ENCODE results near the gene ATP8A2. TPM values are rescaled to one million over a fixed set of nuclear protein-coding genes. Genes with fewer than 3 reads are reported as not detected.

ATP8A2 gene
- total RNA-seq, 4 donors from 2014 or later: 0.20 to 1.1 (median 0.59) TPM

DNA sequence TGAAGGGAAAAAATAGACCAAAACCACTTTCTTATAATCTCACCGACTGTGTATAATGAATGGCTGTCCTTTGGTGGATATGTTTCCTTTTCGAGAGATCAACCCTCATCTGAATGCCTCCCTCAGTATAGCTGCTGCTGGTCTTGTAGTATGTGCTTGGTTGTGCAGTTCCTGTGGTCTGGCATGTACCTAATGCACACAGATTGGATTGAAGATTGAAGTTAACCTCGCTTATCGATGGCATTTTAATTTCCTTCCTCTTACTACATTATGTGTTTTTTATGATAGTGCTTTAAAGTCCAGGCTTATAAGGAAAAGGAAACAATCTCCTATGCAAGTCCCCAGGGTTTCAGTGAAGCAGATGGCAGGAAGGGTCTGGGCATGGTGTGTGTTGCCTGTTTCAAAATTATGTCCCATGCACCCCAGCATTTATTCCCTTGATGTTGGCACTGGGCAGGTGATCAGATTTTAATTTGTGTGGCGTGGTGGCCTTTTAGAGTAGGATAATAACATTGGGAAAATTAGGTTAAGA is 346.0 kb downstream of the ATP8A2 start:
- no peak for DNase-seq
- no peak overlapping the region for H3K4me3 ChIP-seq
- no peaks in the 10 kb centered on the region for H3K36me3 ChIP-seq
- H3K9me3 ChIP-seq: no peaks in the 10 kb centered on the region
- no peaks in the 10 kb centered on the region for H3K4me1 ChIP-seq
- TF ChIP-seq, protein P1, sequence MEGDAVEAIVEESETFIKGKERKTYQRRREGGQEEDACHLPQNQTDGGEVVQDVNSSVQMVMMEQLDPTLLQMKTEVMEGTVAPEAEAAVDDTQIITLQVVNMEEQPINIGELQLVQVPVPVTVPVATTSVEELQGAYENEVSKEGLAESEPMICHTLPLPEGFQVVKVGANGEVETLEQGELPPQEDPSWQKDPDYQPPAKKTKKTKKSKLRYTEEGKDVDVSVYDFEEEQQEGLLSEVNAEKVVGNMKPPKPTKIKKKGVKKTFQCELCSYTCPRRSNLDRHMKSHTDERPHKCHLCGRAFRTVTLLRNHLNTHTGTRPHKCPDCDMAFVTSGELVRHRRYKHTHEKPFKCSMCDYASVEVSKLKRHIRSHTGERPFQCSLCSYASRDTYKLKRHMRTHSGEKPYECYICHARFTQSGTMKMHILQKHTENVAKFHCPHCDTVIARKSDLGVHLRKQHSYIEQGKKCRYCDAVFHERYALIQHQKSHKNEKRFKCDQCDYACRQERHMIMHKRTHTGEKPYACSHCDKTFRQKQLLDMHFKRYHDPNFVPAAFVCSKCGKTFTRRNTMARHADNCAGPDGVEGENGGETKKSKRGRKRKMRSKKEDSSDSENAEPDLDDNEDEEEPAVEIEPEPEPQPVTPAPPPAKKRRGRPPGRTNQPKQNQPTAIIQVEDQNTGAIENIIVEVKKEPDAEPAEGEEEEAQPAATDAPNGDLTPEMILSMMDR (IDR thresholded peaks at IDR 0.05): no peak
- TF ChIP-seq POLR2A (IDR thresholded peaks at IDR 0.05) (no peak), POLR2AphosphoS5 (IDR thresholded peaks at IDR 0.05) (no peak), EP300 (IDR thresholded peaks at IDR 0.05; ENCODE audit: low read depth) (no peak)
- WGBS, 2 donors (ENCODE audit: low coverage in 1 of 2): 38 to 48% methylated on average over 5 of the region's 5 CpGs
- no peaks in the 10 kb centered on the region for H3K27me3 ChIP-seq
- in situ Hi-C loops (cut with MboI; ENCODE audit: low pct_ligation_motif_present in 1 of 4, low pct_unique_long_range_greater_than_20kb in 1 of 4, low sequenced_read_pairs in 3 of 4): loop anchor here in 1 of 4 donors (10.0 kb wide), 1 partner anchor 63 kb away; no protein-coding TSS in a partner anchor
- intact Hi-C loops (cut with DNase I; ENCODE audit: low total_unique reads): no loop called here
- H3K27ac ChIP-seq: no peak overlapping the region

DNA sequence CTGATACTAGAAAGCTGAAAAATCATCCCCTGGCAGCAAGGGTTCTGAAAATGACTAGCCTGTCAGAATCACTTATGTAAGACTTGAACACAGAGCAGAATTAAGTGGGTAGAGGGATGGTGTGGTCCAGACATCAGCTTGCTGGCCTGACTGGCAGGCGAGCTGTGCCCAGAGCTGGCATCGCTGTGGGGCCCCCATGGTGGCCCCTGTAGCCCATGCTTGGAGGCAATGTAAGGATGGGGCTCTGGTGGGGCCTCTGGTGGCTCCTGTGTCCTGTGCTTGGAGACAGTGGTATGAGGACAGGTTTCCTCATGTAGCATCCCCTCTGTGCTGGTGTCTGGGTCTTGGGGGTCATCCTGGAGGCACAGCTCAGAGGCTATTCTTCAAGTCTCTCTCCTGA is 347.9 kb downstream of the ATP8A2 start:
- Histone ChIP-seq H3K27me3 (no peaks in the 10 kb centered on the region), H3K4me1 (no peaks in the 10 kb centered on the region), H3K9me3 (no peaks in the 10 kb centered on the region), H3K36me3 (no peaks in the 10 kb centered on the region), H3K27ac (no peak overlapping the region), H3K4me3 (no peak overlapping the region)
- DNase-seq: no peak
- in situ Hi-C loops (cut with MboI; ENCODE audit: low pct_ligation_motif_present in 1 of 4, low pct_unique_long_range_greater_than_20kb in 1 of 4, low sequenced_read_pairs in 3 of 4) (loop anchor here in 1 of 4 donors (10.0 kb wide), 1 partner anchor 65 kb away; no protein-coding TSS in a partner anchor), intact Hi-C loops (cut with DNase I; ENCODE audit: low total_unique reads) (no loop called here)
- 94% methylated on average over 2 of the region's 2 CpGs; no CpG with 5 or more reads in 1 of the 2 donors for WGBS, 2 donors (ENCODE audit: low coverage in 1 of 2)
- TF ChIP-seq EP300 (IDR thresholded peaks at IDR 0.05; ENCODE audit: low read depth): no peak
- no peak for TF ChIP-seq POLR2AphosphoS5 (IDR thresholded peaks at IDR 0.05)
- TF ChIP-seq, protein P1 (IDR thresholded peaks at IDR 0.05): no peak
- no peak for TF ChIP-seq POLR2A (IDR thresholded peaks at IDR 0.05)

DNA sequence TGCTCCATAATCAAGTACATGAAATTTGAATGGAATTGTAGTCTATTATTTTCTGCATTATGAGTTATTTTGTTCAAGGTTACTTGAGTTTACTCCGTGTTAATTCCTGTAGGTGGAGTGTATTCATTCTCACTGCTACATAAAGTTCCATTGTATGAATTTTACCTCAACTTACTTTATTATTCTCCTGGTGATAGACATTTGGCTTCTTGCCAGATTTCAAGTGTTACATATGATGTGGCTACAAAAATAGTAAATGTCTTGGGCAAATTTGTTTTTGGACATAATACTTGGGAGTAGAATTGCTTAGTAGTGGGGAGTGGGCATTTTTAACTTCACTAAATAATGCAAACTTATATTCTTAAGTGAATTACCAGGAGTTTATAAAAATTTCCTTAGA is 351.1 kb downstream of the ATP8A2 start:
- in situ Hi-C loops (cut with MboI; ENCODE audit: low pct_ligation_motif_present in 1 of 4, low pct_unique_long_range_greater_than_20kb in 1 of 4, low sequenced_read_pairs in 3 of 4) (no loop called here), intact Hi-C loops (cut with DNase I; ENCODE audit: low total_unique reads) (no loop called here)
- DNase-seq: no peak
- H3K4me3 ChIP-seq: no peak overlapping the region
- no peaks in the 10 kb centered on the region for H3K4me1 ChIP-seq
- no peaks in the 10 kb centered on the region for H3K36me3 ChIP-seq
- no peak overlapping the region for H3K27ac ChIP-seq
- 75% methylated on average over 1 of the region's 1 CpG; no CpG with 5 or more reads in 1 of the 2 donors for WGBS, 2 donors (ENCODE audit: low coverage in 1 of 2)
- TF ChIP-seq POLR2AphosphoS5 (IDR thresholded peaks at IDR 0.05) (no peak), POLR2A (IDR thresholded peaks at IDR 0.05) (no peak), EP300 (IDR thresholded peaks at IDR 0.05; ENCODE audit: low read depth) (no peak)
- TF ChIP-seq, protein P1 (IDR thresholded peaks at IDR 0.05): no peak
- no peaks in the 10 kb centered on the region for H3K9me3 ChIP-seq
- no peaks in the 10 kb centered on the region for H3K27me3 ChIP-seq

DNA sequence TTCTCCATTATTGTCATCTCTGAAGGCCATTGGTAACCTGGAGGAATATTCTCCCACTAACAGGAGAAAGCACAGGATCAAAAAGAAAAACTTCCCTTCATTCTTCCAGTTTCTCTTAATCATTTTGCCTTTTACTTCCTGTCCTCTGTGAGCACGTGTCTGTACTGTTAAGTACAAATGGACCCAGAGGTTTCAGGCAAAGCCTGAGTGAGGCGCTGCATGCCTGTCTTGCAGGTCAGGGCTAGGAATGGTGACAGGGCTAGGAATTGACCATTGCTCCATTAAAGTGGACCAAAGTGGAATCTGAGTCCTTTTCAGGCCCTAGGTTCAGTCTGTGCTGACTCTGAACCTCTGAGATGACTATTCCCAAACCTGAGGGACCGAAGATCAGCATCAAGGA is 353.3 kb downstream of the ATP8A2 start:
- H3K9me3 ChIP-seq: no peaks in the 10 kb centered on the region
- 85 to 92% methylated on average over 2 to 3 of the region's 3 CpGs for WGBS, 2 donors (ENCODE audit: low coverage in 1 of 2)
- no peak for TF ChIP-seq EP300 (IDR thresholded peaks at IDR 0.05; ENCODE audit: low read depth)
- TF ChIP-seq, protein P1 (IDR thresholded peaks at IDR 0.05): no peak
- TF ChIP-seq POLR2A (IDR thresholded peaks at IDR 0.05): no peak
- no peak for TF ChIP-seq POLR2AphosphoS5 (IDR thresholded peaks at IDR 0.05)

More for the DNA sequence above, 353.3 kb downstream of the ATP8A2 start:
- Histone ChIP-seq H3K4me3 (no peak overlapping the region), H3K36me3 (no peaks in the 10 kb centered on the region), H3K27ac (no peak overlapping the region), H3K27me3 (no peaks in the 10 kb centered on the region), H3K4me1 (no peaks in the 10 kb centered on the region)
- in situ Hi-C loops (cut with MboI; ENCODE audit: low pct_ligation_motif_present in 1 of 4, low pct_unique_long_range_greater_than_20kb in 1 of 4, low sequenced_read_pairs in 3 of 4): no loop called here
- intact Hi-C loops (cut with DNase I; ENCODE audit: low total_unique reads): no loop called here
- DNase-seq: no peak

All from transverse colon (tissue), 4 donors.